ENCODE data around the gene CDKN2B-AS1. TPM values are rescaled to one million over a fixed set of nuclear protein-coding genes. Genes with fewer than 3 reads are reported as not detected.

Gene CDKN2B-AS1
- total RNA-seq, 2 donors from 2014 or later, result not detected

GRCh38 chr9:22084336-22085035 is 89.9 kb downstream of the CDKN2B-AS1 start:
- no peak for TF ChIP-seq CTCF (conservative IDR thresholded peaks at IDR 0.05)
- no peaks in the 10 kb centered on the region for H3K27me3 ChIP-seq (ENCODE audit: control insufficient read depth, insufficient read depth, low read length, poor library complexity, severe bottlenecking)
- no peak overlapping the region for H3K4me3 ChIP-seq (ENCODE audit: low read length)
- Mint-ChIP-seq H3K36me3 (ENCODE audit: low read depth) (no peaks in the 10 kb centered on the region), H3K4me3 (no peak overlapping the region), H3K9me3 (no peaks in the 10 kb centered on the region), H3K27me3 (ENCODE audit: insufficient read depth) (no peaks in the 10 kb centered on the region), H3K4me1 (peaks cover 10% of the 10 kb centered on the region), H3K27ac (peak overlapping the region; percentile 37)
- H3K9me3 ChIP-seq (ENCODE audit: control insufficient read depth, low read length), result no peaks in the 10 kb centered on the region
- 88% methylated on average over 2 of the region's 2 CpGs; no CpG with 5 or more reads in 1 of the 2 experiments for WGBS, 2 experiments (ENCODE audit: insufficient coverage in 1 of 2, insufficient read length in 1 of 2)
- no peaks in the 10 kb centered on the region for H3K4me1 ChIP-seq (ENCODE audit: control insufficient read depth, insufficient read depth, low read length)
- no peak overlapping the region for H3K9ac ChIP-seq (ENCODE audit: extremely low read depth, low read length, poor library complexity, severe bottlenecking)
- DNase-seq, result no peak
- no peaks in the 10 kb centered on the region for H3K36me3 ChIP-seq (ENCODE audit: control insufficient read depth, insufficient read depth, low read length)
- no peak overlapping the region for H3K27ac ChIP-seq (ENCODE audit: low read depth, low read length)

- no peaks in the 10 kb centered on the region for H3K36me3 Mint-ChIP-seq (ENCODE audit: low read depth)
Measured at GRCh38 chr9:22088053-22088716, 93.6 kb downstream of the CDKN2B-AS1 start.

GRCh38 chr9:22088717-22089061 is 94.1 kb downstream of the CDKN2B-AS1 start:
- Mint-ChIP-seq H3K36me3 (ENCODE audit: low read depth) (no peaks in the 10 kb centered on the region), H3K9me3 (peaks cover 8% of the 10 kb centered on the region), H3K27ac (no peak overlapping the region), H3K4me1 (peaks cover 10% of the 10 kb centered on the region), H3K27me3 (ENCODE audit: insufficient read depth) (peaks cover 3% of the 10 kb centered on the region), H3K4me3 (no peak overlapping the region)
- no peaks in the 10 kb centered on the region for H3K4me1 ChIP-seq (ENCODE audit: control insufficient read depth, insufficient read depth, low read length)
- H3K27ac ChIP-seq (ENCODE audit: low read depth, low read length), result no peak overlapping the region
- no peak for TF ChIP-seq CTCF (conservative IDR thresholded peaks at IDR 0.05)
- H3K4me3 ChIP-seq (ENCODE audit: low read length), result no peak overlapping the region
- 86 to 89% methylated on average over 1 of the region's 1 CpG for WGBS, 2 experiments (ENCODE audit: insufficient coverage in 1 of 2, insufficient read length in 1 of 2)
- H3K9me3 ChIP-seq (ENCODE audit: control insufficient read depth, low read length), result no peaks in the 10 kb centered on the region
- no peaks in the 10 kb centered on the region for H3K27me3 ChIP-seq (ENCODE audit: control insufficient read depth, insufficient read depth, low read length, poor library complexity, severe bottlenecking)
- H3K9ac ChIP-seq (ENCODE audit: extremely low read depth, low read length, poor library complexity, severe bottlenecking), result no peak overlapping the region
- no peak for DNase-seq
- no peaks in the 10 kb centered on the region for H3K36me3 ChIP-seq (ENCODE audit: control insufficient read depth, insufficient read depth, low read length)

More at GRCh38 chr9:22088053-22088716, 93.6 kb downstream of the CDKN2B-AS1 start:
- Mint-ChIP-seq H3K4me1 (peaks cover 10% of the 10 kb centered on the region), H3K4me3 (no peak overlapping the region), H3K27ac (no peak overlapping the region), H3K27me3 (ENCODE audit: insufficient read depth) (peaks cover 3% of the 10 kb centered on the region), H3K9me3 (peaks cover 8% of the 10 kb centered on the region)
- Histone ChIP-seq H3K27me3 (ENCODE audit: control insufficient read depth, insufficient read depth, low read length, poor library complexity, severe bottlenecking) (no peaks in the 10 kb centered on the region), H3K4me3 (ENCODE audit: low read length) (no peak overlapping the region), H3K9me3 (ENCODE audit: control insufficient read depth, low read length) (no peaks in the 10 kb centered on the region), H3K27ac (ENCODE audit: low read depth, low read length) (no peak overlapping the region), H3K4me1 (ENCODE audit: control insufficient read depth, insufficient read depth, low read length) (no peaks in the 10 kb centered on the region), H3K9ac (ENCODE audit: extremely low read depth, low read length, poor library complexity, severe bottlenecking) (no peak overlapping the region), H3K36me3 (ENCODE audit: control insufficient read depth, insufficient read depth, low read length) (no peaks in the 10 kb centered on the region)
- TF ChIP-seq CTCF (conservative IDR thresholded peaks at IDR 0.05), result no peak
- 87% methylated on average over 5 of the region's 5 CpGs; no CpG with 5 or more reads in 1 of the 2 experiments for WGBS, 2 experiments (ENCODE audit: insufficient coverage in 1 of 2, insufficient read length in 1 of 2)
- no peak for DNase-seq
